ENCODE measurements around the gene ARL2BP. TPM values are rescaled to one million over a fixed set of nuclear protein-coding genes. Genes with fewer than 3 reads are reported as not detected.

ARL2BP gene
- total RNA-seq, 1 donor from 2014 or later, result 94.5 TPM

DNA sequence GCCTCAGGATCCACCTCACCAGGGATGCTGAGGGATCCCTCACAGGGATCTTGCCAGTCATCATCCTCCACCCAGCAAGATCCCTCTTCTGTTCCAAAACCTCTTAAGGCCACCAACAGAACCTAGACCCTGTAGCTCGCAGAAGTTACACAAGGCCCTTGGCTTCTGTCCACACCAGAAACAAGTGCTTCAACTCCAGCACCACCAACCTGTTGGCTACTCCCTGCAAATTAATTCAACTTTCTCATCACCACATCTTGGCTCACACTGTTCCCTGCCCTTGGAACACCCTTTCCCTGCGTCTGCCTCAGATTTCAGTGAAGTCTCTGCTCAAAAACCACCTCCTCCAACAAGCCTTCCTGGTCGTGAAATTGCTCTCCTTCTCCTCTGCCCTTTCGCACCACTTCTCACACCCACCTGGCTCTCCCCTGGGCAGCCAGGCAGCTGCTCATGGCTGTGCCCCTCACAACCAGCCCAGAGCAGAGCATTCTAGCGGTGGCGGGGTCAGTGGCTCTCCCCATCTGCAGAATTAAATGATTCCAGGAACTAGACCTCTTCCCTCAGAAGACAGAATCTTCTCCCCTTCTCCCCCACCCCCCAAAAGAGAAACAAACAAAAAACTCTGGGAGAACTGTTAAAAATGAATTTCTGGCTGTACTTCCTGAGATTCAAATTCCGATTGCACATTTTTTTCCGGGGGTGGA is 37.6 kb downstream of the ARL2BP start:
- DNase-seq (ENCODE audit: low read depth, low spot score), result no peak

DNA sequence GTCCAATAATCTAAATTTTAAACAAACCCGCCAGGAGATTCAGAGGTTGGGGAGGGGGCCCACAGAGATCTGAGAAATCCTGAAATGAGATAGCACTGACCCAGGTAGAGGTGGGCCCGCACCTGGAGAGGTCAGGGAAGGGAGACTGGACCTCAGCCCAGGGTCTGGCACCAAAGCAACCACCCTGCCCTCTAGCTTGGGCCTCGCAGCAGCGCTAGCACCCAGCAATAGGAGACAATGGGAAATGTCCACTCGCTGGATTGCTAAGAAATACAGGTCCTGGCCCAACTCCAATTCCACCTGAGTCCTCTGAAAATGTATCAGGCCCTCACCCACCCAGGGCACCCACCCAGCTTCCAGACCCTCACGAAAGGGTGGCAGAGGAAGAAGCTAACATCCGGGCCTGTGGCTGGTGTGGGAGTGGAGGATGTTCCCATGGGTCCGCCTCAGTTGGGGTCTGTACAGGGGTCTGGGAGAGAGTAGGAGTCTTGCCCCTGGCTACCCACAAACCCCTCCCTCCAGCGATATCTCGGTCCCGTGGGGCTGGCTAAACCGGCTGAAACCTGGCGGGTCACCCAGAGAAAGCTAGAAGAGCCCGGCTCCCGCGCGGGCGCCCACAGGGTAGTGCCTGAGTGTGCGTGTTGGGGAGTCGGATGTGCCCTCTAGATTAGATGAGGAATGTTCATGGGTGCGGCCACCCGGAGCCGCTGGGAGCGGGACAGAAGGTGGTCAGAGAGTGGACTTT is 38.3 kb downstream of the ARL2BP start:
- DNase-seq (ENCODE audit: low read depth, low spot score), result no peak

DNA sequence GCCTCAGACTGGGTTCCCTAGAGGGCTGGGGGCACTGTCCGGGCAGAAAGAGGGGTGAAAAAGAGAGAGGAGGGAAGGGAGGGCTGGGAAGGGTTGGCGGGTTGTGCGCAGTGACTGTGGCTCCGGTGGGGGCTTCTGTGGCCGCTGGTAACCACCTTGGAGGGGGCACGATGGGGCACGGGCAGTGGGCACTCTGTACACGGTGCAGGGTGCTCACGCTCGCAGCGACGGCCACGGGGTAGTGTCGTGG is 38.8 kb downstream of the ARL2BP start:
- DNase-seq (ENCODE audit: low read depth, low spot score), result no peak

DNA sequence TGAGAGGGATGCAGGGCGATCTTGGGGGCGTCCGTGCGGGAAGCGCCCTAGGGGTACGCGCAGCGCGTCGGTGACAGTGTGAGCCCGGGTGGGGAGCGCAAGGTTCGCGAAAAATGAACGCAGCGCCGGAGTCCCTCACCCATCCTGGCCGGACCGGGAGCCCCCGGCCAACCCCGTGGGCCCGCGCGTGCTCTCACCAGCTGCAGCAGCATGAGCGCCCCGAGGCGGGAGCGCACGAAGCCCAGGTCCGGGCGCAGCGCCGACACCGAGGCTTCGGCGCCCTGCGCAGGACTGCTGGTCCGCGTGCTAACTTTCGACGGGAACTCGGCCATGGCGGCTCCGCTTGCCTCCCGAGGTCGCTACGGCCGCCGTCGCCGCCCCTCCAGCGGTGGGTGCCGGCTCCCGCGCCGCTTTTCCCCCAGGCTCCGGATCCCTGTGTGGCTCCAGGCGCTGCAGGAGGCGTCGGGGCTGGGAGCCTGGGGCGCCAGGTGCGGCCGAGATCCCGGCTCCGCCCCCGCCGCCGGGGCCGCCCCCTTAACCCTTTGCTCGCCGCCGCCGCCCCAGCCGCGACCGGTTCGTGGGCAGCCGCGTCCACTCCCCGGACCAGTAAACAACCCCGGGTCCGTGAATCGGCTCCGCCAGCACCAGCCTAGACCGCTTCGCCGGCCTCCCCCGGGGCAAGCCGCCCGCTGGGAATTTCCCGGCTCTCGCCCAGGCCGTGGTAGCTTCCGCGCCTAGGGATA is 39.3 kb downstream of the ARL2BP start, which contains the start of gene PLLP:
TSS of gene PLLP (minus strand) at position 464 of the 743 bp plus-strand sequence. CDS start at position 332, 132 bp downstream.
- DNase-seq (ENCODE audit: low read depth, low spot score), result no peak

DNA sequence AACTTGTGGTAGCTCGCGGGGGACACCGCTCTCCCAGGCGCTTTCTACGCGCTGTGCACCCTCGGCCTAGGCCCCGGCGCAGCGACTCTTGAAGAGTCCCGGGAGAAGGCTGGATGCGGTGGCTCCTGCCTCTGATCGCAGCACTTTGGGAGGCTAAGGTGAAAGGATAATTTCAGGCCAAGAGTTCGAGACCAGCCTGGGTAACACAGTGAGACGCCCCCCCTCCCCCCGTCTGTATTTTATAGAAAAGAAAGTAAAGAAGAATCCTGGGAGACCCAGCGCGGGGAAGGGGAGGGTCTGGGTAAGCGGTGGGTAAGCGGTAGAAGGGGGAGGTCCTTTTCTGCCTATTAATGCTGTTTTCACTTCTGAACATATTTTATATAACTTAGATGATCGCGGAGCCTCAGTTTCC is 39.9 kb downstream of the ARL2BP start:
- DNase-seq (ENCODE audit: low read depth, low spot score), result no peak

DNA sequence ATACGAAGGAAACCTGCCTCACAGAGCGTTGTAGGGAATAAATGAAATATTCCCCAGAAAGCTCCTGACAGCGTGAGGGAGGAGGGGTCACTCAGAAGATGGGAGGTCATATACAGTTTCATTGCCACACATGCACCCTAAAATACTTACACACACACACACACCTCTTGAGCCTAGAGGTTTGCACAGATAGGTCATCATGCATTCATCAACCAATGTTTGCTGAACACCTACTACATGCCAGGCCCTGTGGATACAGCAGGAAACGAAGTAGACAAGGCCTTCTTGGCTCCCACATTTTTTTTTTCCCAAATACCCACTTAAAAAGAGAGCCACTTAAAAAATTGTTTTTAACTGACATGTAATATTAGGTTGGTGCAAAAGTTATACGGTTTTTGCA is 40.3 kb downstream of the ARL2BP start:
- no peak for DNase-seq (ENCODE audit: low read depth, low spot score)

DNA sequence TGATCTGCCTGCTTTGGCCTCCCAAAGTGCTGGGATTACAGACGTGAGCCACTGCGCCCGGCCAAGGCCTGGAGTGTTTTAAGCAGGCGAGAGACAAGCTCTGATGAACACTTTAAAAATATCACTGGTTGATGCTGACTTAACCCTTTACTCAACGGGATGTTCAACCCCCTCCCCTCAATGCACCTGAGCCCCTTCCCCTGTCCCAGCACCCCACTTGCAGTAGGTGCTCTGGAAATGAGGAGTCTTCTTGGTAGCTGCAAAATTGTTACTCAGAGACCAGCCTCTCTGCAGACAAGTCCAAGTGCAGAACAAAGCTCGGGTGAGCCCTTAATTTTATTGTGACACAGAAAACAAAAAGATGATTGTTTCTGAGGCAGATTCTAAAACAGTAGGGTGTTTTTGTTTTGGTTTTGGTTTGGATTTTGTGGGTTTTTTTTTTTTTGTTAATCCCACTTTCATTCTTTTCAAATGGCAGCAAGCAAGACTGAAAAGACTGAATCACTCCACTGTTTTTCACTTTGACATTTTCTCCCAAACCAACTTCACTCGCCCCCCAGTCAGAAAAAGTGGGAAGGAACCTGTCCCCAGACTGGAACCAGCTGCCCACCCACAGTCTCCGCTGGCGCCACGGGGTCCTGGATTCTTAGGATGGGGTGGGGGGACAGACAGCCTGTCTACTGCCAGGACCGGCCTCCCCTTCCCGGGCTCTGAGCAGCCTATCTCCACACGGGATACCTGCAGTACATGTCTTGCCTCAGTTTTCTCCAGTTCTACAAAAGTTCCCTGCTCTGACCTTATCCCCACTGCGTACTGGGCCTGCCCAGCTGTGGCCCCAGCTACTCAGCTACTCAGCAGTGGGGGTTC is 44.6 kb downstream of the ARL2BP start:
- DNase-seq (ENCODE audit: low read depth, low spot score), result no peak

DNA sequence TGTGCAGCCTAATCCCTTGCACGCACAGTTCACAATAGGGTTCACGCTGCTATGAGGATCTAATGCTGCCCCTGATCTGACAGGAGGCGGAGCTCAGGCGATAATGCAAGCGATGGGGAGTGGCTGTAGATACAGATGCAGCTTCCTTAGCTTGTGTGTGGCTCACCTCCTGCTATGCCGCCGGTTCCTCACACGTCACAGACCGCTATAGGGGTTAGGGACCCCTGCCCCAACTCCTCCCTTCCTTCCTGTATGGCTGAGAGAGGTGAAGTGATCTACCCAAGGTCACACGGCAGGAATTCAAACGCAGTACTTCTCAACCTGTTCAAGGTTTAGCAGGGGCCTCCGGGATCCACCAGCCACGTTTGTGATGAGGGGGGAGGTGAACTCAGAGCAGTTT is 52.8 kb downstream of the ARL2BP start:
- no peak for DNase-seq (ENCODE audit: low read depth, low spot score)

DNA sequence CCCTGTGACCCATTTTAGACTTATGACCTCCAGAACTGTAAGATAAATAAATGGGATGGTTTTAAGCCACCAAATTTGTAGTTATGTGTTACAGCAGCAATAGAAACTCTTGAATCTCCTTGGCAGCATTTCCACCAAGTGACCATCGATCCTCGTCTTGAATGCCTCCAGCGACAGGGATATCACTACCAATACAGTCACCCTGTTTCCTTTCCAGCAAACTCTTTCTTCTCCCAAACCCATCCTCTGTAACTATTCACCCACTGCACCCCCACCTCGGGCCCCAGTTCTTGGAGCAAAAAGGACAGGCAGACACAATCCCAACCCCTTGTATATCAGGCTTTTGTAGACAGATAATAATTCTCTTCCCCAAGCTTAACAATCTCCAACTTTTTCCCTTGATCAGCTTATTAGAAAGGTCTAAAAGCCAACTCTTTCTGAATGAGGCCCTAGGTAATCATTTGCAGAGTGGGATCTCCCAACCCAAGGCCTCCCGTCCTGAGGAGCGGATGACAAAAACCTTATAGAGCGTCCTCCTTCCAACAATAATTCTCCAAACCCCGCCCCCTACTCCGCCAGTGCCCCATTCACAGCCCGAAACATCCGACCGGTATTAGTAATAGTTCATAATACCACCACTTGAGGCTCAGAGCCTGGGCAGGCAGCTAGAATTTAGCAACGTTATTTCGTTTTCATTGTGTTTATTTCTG is 54.1 kb downstream of the ARL2BP start:
- DNase-seq (ENCODE audit: low read depth, low spot score), result peak; percentile 40

DNA sequence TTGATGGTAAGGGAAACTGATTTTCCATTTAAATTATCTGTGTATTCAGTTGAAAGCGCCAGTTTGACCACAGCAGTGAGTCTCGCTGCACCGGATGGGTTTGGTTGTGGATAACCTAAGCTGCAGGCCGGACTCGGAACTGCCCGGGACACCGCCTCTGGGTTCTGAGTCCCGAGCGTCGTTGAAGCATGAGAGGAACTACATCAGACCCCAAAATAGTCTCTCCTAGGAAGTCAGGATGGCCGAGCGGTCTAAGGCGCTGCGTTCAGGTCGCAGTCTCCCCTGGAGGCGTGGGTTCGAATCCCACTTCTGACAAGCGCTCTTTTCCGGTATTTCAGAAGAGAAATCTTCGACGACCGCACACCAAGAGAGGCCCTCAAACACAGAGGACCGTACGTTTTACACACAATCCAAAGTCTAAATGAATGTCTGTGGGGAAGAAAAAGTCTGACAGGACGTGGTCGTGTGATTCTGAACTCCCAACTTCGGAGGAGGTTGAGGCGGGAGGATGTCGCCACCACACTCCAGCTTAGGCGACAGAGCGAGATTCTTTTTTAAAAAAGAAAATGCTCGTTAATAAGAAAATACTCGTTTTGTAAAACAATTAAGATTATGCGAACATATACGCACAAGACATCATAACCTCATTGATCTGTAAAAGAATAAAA is 54.8 kb downstream of the ARL2BP start:
- DNase-seq (ENCODE audit: low read depth, low spot score), result peak; percentile 50

DNA sequence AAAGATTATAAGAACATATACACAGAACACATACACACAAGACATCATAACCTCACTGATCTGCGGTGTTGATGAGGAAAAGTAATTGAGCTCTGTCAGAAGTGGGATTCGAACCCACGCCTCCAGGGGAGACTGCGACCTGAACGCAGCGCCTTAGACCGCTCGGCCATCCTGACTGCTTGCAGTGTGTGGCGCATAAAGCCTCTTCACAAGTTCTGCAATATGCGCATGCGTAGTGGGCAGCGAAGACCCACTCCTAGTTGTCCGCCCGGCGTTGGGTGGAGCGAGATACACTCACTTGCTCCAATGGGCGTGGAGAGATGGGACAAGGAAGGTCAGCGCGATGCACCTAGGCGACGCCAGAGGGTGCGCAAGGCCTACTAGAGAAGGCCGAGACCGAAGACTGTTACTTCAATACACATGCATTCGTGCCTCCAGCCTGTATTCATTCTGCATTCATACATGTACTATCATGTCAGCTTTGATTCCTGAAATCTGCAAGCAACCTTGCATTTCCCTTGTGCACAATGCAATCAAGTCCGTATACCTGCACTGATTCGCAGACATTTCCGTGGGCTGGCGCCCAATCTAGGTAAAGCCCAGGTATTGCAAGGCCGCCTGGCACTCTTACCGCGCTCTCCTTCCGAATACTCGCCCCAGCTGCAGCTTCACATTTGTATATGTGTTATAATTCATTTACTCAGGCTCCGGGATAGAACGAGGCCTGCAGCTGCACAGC is 55.5 kb downstream of the ARL2BP start:
- peak; percentile 92 for DNase-seq (ENCODE audit: low read depth, low spot score)

DNA sequence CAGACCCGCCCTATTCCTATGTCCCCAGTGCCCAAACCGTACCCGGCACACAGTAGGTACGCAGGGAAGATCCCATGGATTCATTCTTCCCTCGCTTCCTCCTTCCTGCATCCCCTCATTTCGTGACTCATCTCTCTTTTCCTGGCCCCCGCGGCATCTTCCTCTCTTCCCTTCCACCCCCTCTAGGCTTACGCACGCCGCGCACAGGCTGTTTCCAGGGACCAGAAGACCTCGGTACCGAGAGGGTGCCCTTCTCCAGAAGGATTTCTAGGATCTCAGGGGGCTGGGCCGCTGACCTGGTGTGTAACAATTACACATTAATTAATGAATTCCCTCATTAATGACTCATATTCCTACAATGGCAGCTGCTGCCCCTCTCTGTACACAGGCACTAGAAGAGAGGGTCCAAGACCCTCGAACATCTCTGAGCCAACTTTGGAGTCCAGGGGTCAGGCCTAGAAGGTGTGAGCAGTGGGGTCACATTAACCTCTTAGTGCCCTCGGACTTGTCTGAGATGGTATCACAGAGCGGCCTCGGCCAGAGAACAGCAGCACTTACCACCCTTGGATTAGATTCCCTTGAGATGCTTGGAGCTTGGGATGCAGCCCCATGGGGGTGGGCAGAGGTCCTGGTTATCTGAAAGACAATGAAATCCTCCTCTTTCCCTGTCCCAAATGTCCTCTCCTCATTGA is 56.2 kb downstream of the ARL2BP start:
- no peak for DNase-seq (ENCODE audit: low read depth, low spot score)

Other genes starting within 250 kb of the ARL2BP start
- gene CPNE2, start 152.7 kb upstream of the ARL2BP start, total RNA-seq, result 70.8 and 73.7 TPM in 2 replicates
- 67.7 and 79.1 TPM in 2 replicates for gene PSME3IP1, start 59.2 kb upstream of the ARL2BP start, total RNA-seq
- 65.5 and 90.7 TPM in 2 replicates for gene RSPRY1, start 58.9 kb upstream of the ARL2BP start, total RNA-seq
- 1.5 and 8.4 TPM in 2 replicates for gene PLLP, start 39.4 kb downstream of the ARL2BP start, total RNA-seq
- not detected in 2 replicates for gene CCL22, start 113.5 kb downstream of the ARL2BP start, total RNA-seq
- 2.1 and 3.0 TPM in 2 replicates for gene CX3CL1, start 127.2 kb downstream of the ARL2BP start, total RNA-seq
- not detected in 2 replicates for gene CCL17, start 159.5 kb downstream of the ARL2BP start, total RNA-seq
- gene CIAPIN1, start 202.1 kb downstream of the ARL2BP start, total RNA-seq, result 80.8 and 86.7 TPM in 2 replicates
- 51.2 and 51.8 TPM in 2 replicates for gene COQ9, start 202.2 kb downstream of the ARL2BP start, total RNA-seq
- gene POLR2C, start 217.4 kb downstream of the ARL2BP start, total RNA-seq, result 136 and 144 TPM in 2 replicates
- 26.8 and 29.7 TPM in 2 replicates for gene DOK4, start 241.2 kb downstream of the ARL2BP start, total RNA-seq

Data from pulmonary artery endothelial cell (primary cell).